Stomach (tissue), 9 donors: Measurements from ENCODE around the gene CCDC110. TPM values are rescaled to one million over a fixed set of nuclear protein-coding genes. Genes with fewer than 3 reads are reported as not detected.

Experiments
- DNase-seq, 2 donors: peaks; one replicate each; pipeline versions ENCODE4 v3.0.0 to v3.0.0-alpha.2; 2013 to 2019
- H3K27ac ChIP-seq, 5 donors: fragments of 200-600 bp in 4 of 5; sonication (generic) in 4 of 5; one replicate each; pipeline ENCODE4 v1.5.1; 2013 to 2019; ENCODE audit warnings: mild to moderate bottlenecking in 1 of 5, moderate library complexity in 1 of 5
- H3K27me3 ChIP-seq, 3 donors: fragments of 200-600 bp; sonication (generic); one replicate each; pipeline ENCODE4 v1.5.1; 2017 to 2019; ENCODE audit warnings: mixed run types in 1 of 3
- H3K36me3 ChIP-seq, 4 donors: fragments of 200-600 bp; sonication (generic); 1 replicate in 3 of 4; 2 replicates in 1 of 4; pipeline ENCODE4 v1.5.1; 2016 to 2019
- H3K4me1 ChIP-seq, 4 donors: fragments of 200-600 bp; sonication (generic); one replicate each; pipeline ENCODE4 v1.5.1; 2016 to 2019
- H3K4me3 ChIP-seq, 4 donors: fragments of 200-600 bp; sonication (generic) in 3 of 4; one replicate each; pipeline ENCODE4 v1.5.1; 2016 to 2019; ENCODE audit warnings: mild to moderate bottlenecking in 1 of 4
- H3K9me3 ChIP-seq, 4 donors: fragments of 200-600 bp; sonication (generic); one replicate each; pipeline ENCODE4 v1.5.1; 2016 to 2019
- CTCF ChIP-seq, 7 experiments: fragments of 450-650 bp in 4 of 7; fragments of 200-600 bp in 3 of 7; sonication (generic) in 3 of 7; IDR thresholded peaks; one replicate each; pipeline ENCODE4 v1.5.1; 2016 to 2019; ENCODE audit warnings: antibody characterized with exemption in 7 of 7, control low read depth in 2 of 7, mild to moderate bottlenecking in 1 of 7
- EP300 ChIP-seq: sonication (generic); formaldehyde crosslinking; IDR thresholded peaks from one replicate; pipeline ENCODE4 v1.6.1; 2017; ENCODE audit warnings: antibody characterized with exemption
- POLR2A ChIP-seq, 4 donors: fragments of 450-650 bp; IDR thresholded peaks; one replicate each; pipeline ENCODE4 v1.6.1; 2016; ENCODE audit warnings: antibody characterized with exemption in 4 of 4, control low read depth in 2 of 4, mild to moderate bottlenecking in 1 of 4, moderate library complexity in 1 of 4
- POLR2AphosphoS5 ChIP-seq, 3 donors: sonication (generic); formaldehyde crosslinking; IDR thresholded peaks; one replicate each; pipeline ENCODE4 v1.6.1; 2016; ENCODE audit warnings: antibody characterized with exemption in 3 of 3
- WGBS, 5 donors: extraction: QIAGEN DNeasy Blood & Tissue Kit in 3 of 5; methylation state at CpG; one replicate each; pipeline versions ENCODE4 v1.1.5 to v1.1.7; 2013 to 2018; 5-methylcytosine and 5-hydroxymethylcytosine counted together
- intact Hi-C: fragments of 100-400 bp; cut with DNase I; formaldehyde crosslinking; loops from one replicate; pipeline ENCODE4 v1.15.1; 2023; ENCODE audit warnings: low total_unique reads
- polyA plus RNA-seq, 3 donors: library from polyadenylated mRNA; stranded (reverse); fragments of 200-250 nt; gene quantifications; one replicate each; pipeline ENCODE4 v1.2.3, GENCODE V29; 2013
- total RNA-seq, 5 donors: library from RNA; depleted of rRNA; stranded (reverse); fragments of >200 nt; gene quantifications; one replicate each; pipeline versions ENCODE4 v1.1.0 to v1.2.3, GENCODE V29; 2014 to 2016
- donor health status: healthy with polysubstance abuse.
- donor health status: Bipolar disorder and iron deficiency.
- donor health status: healthy.

CCDC110 gene
- total and polyA plus RNA-seq, 8 donors: 0.92 to 9.4 (median 4.0) TPM

- no peaks in the 10 kb centered on the region for H3K9me3 ChIP-seq
- 36 to 43% (median 39%) methylated on average over 10 of the region's 10 CpGs for whole genome bisulfite sequencing, 5 donors
- intact Hi-C loops: loop anchor here (10.0 kb wide), 1 partner anchor 123 kb away; no protein-coding TSS in a partner anchor
- H3K27me3 ChIP-seq: no peaks in the 10 kb centered on the region
- H3K4me3 ChIP-seq: peak overlapping the region; percentile 85 to 96 (median 92)
- TF ChIP-seq CTCF (IDR thresholded peaks at IDR 0.05) (no peak), POLR2AphosphoS5 (IDR thresholded peaks at IDR 0.05) (no peak), EP300 (no peak), POLR2A (IDR thresholded peaks at IDR 0.05) (no peak)
- H3K4me1 ChIP-seq: peaks cover 0 to 26% (median 16%) of the 10 kb centered on the region in 4 donors
- no peak for DNase-seq
- H3K36me3 ChIP-seq: no peaks in the 10 kb centered on the region
- H3K27ac ChIP-seq: peak overlapping the region in 3 of 5 donors; percentile 76 to 88 (median 78)
These were observed 590 bp upstream of the CCDC110 start for GRCh38 chr4:185472103-185472542.

- H3K36me3 ChIP-seq: no peaks in the 10 kb centered on the region
- peak overlapping the region; percentile 63 to 96 (median 92) for H3K4me3 ChIP-seq
- peaks cover 0 to 26% (median 17%) of the 10 kb centered on the region in 4 donors for H3K4me1 ChIP-seq
- H3K27me3 ChIP-seq: no peaks in the 10 kb centered on the region
- peak overlapping the region; percentile 58 to 88 (median 75) for H3K27ac ChIP-seq
- WGBS, 5 donors: 1 to 3% (median 2%) methylated on average over 24 to 41 of the region's 41 CpGs
- intact Hi-C loops: loop anchor here (10.0 kb wide), 1 partner anchor 124 kb away; no protein-coding TSS in a partner anchor
- DNase-seq: peak; percentile 76 to 83
- TF ChIP-seq EP300: no peak
- no peak for TF ChIP-seq CTCF (IDR thresholded peaks at IDR 0.05)
- TF ChIP-seq POLR2AphosphoS5 (IDR thresholded peaks at IDR 0.05): peak in 2 of 3 donors; percentile 2 to 3
- no peak for TF ChIP-seq POLR2A (IDR thresholded peaks at IDR 0.05)
- no peaks in the 10 kb centered on the region for H3K9me3 ChIP-seq
These were observed 885 bp downstream of the CCDC110 start for GRCh38 chr4:185470501-185471195.

- Histone ChIP-seq H3K36me3 (no peaks in the 10 kb centered on the region), H3K27ac (no peak overlapping the region), H3K27me3 (no peaks in the 10 kb centered on the region), H3K9me3 (no peaks in the 10 kb centered on the region), H3K4me3 (peak overlapping the region in 1 of 4 donors; percentile 96), H3K4me1 (peaks cover 0 to 35% (median 20%) of the 10 kb centered on the region in 4 donors)
- 70 to 81% (median 70%) methylated on average over 9 of the region's 9 CpGs for WGBS, 5 donors
- intact Hi-C loops: loop anchor here (10.0 kb wide), 1 partner anchor 125 kb away; no protein-coding TSS in a partner anchor
- no peak for TF ChIP-seq CTCF (IDR thresholded peaks at IDR 0.05)
- no peak for TF ChIP-seq POLR2AphosphoS5 (IDR thresholded peaks at IDR 0.05)
- TF ChIP-seq EP300: no peak
- no peak for TF ChIP-seq POLR2A (IDR thresholded peaks at IDR 0.05)
- DNase-seq: peak in 1 of 2 donors; percentile 10
These were observed 1.9 kb downstream of the CCDC110 start for GRCh38 chr4:185469580-185470154.

- no peaks in the 10 kb centered on the region for H3K9me3 ChIP-seq
- no peak overlapping the region for H3K27ac ChIP-seq
- H3K4me3 ChIP-seq: no peak overlapping the region
- WGBS, 5 donors: 77 to 83% (median 80%) methylated on average over 2 of the region's 2 CpGs
- TF ChIP-seq POLR2A (IDR thresholded peaks at IDR 0.05): no peak
- TF ChIP-seq POLR2AphosphoS5 (IDR thresholded peaks at IDR 0.05): no peak
- no peak for TF ChIP-seq EP300
- TF ChIP-seq CTCF (IDR thresholded peaks at IDR 0.05): no peak
- no peaks in the 10 kb centered on the region for H3K36me3 ChIP-seq
- H3K27me3 ChIP-seq: no peaks in the 10 kb centered on the region
- intact Hi-C loops: no loop called here
- no peak for DNase-seq
- H3K4me1 ChIP-seq: peaks cover 0 to 35% (median 20%) of the 10 kb centered on the region in 4 donors
These were observed 2.5 kb downstream of the CCDC110 start for GRCh38 chr4:185468999-185469398.
